ENCODE measurements around the gene PRDM15. TPM values are rescaled to one million over a fixed set of nuclear protein-coding genes. Genes with fewer than 3 reads are reported as not detected.

Gene PRDM15
- total RNA-seq, 3 donors from 2014 or later (not counting 1 experiment from before 2014, with no cell fraction given) = 11.4 to 13.5 (median 11.9) TPM

DNA sequence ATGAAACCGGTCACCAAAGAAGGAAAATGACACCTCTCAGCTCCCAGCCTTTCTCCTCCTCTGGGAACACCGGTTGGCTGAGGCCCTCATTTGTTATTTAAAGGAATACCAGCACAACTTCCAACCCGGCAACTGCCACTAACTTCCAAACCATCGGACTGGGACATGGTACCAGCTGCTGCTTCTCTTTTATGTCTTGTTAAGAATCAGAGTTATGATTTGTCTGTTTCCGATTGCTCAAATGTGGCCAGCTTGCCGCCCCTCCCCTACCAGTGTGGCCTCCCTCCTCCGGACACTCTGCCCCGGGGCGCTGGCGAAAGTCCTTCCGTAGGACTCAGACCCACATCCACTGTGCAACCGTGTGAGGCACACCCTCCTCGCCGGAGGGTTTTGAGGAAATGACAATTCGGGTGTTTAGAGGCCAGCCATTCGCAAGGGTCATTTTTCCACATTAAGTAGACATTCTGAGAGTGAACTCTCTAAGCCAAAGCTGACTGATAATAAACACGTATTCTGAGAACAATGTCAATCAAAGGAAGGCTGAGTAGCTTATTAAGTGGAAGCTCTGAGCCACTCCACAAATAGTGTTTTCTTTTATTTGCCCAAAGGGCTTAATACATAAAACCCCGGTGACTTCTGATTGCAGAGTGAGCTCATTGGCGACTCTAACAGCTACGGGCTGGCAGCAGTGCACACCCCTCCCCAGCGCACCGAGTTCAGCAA is 117.8 kb downstream of the PRDM15 start:
- intact Hi-C loops (cut with micrococcal nuclease) = no loop called here
- H3K27ac ChIP-seq (ENCODE audit: low read length) = no peak overlapping the region
- Mint-ChIP-seq H3K27me3 (ENCODE audit: low read depth in 2 of 2) (peaks cover 51 to 62% of the 10 kb centered on the region in 2 donors), H3K27ac (no peak overlapping the region), H3K36me3 (no peaks in the 10 kb centered on the region), H3K9me3 (no peaks in the 10 kb centered on the region), H3K4me3 (peak overlapping the region; percentile 6), H3K4me1 (peaks cover 7 to 20% of the 10 kb centered on the region in 2 donors)
- no peaks in the 10 kb centered on the region for H3K9me3 ChIP-seq (ENCODE audit: control insufficient read depth, insufficient read depth, low read length)
- peak in 2 of 3 donors; percentile 45 to 54 for ATAC-seq
- TF ChIP-seq, protein P1, sequence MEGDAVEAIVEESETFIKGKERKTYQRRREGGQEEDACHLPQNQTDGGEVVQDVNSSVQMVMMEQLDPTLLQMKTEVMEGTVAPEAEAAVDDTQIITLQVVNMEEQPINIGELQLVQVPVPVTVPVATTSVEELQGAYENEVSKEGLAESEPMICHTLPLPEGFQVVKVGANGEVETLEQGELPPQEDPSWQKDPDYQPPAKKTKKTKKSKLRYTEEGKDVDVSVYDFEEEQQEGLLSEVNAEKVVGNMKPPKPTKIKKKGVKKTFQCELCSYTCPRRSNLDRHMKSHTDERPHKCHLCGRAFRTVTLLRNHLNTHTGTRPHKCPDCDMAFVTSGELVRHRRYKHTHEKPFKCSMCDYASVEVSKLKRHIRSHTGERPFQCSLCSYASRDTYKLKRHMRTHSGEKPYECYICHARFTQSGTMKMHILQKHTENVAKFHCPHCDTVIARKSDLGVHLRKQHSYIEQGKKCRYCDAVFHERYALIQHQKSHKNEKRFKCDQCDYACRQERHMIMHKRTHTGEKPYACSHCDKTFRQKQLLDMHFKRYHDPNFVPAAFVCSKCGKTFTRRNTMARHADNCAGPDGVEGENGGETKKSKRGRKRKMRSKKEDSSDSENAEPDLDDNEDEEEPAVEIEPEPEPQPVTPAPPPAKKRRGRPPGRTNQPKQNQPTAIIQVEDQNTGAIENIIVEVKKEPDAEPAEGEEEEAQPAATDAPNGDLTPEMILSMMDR (IDR thresholded peaks at IDR 0.05) = no peak
- WGBS (ENCODE audit: insufficient coverage) = 4% methylated on average over 22 of the region's 22 CpGs
- H3K4me3 ChIP-seq (ENCODE audit: low read length) = no peak overlapping the region
- H3K27me3 ChIP-seq (ENCODE audit: control insufficient read depth, insufficient read depth, low read length) = peaks cover 27% of the 10 kb centered on the region
- DNase-seq = no peak
- peaks cover 13% of the 10 kb centered on the region for H3K4me1 ChIP-seq (ENCODE audit: control insufficient read depth, insufficient read depth, low read length)
- H3K36me3 ChIP-seq (ENCODE audit: control insufficient read depth, insufficient read depth, low read length) = no peaks in the 10 kb centered on the region

DNA sequence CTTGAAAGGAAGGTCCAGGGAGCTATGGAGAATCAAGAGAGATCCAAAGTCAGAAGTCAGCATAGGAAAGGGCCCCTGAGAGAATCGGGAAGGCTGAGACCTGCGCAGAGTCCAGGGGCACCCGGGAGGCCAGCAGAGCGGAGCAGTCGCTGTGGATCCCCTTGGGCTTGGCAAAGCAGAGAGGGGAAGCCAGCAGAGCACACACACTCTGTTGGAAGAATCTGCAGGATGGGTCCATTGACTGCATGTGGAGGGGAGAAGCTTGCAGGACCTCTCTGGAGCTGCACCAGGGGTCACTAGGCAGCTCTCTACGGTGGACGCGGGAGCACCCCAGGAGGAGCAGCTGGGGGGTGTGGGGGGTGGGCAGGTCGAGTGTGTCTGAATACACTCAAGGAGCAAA is 118.7 kb downstream of the PRDM15 start:
- Mint-ChIP-seq H3K27ac (no peak overlapping the region), H3K36me3 (no peaks in the 10 kb centered on the region), H3K4me3 (no peak overlapping the region), H3K4me1 (peaks cover 7 to 20% of the 10 kb centered on the region in 2 donors), H3K9me3 (no peaks in the 10 kb centered on the region), H3K27me3 (ENCODE audit: low read depth in 2 of 2) (peaks cover 45 to 57% of the 10 kb centered on the region in 2 donors)
- H3K4me3 ChIP-seq (ENCODE audit: low read length) = no peak overlapping the region
- intact Hi-C loops (cut with micrococcal nuclease) = no loop called here
- no peaks in the 10 kb centered on the region for H3K9me3 ChIP-seq (ENCODE audit: control insufficient read depth, insufficient read depth, low read length)
- H3K4me1 ChIP-seq (ENCODE audit: control insufficient read depth, insufficient read depth, low read length) = peaks cover 13% of the 10 kb centered on the region
- 78% methylated on average over 9 of the region's 9 CpGs for WGBS (ENCODE audit: insufficient coverage)
- DNase-seq = no peak
- no peaks in the 10 kb centered on the region for H3K36me3 ChIP-seq (ENCODE audit: control insufficient read depth, insufficient read depth, low read length)
- H3K27ac ChIP-seq (ENCODE audit: low read length) = no peak overlapping the region
- peaks cover 26% of the 10 kb centered on the region for H3K27me3 ChIP-seq (ENCODE audit: control insufficient read depth, insufficient read depth, low read length)
- ATAC-seq = no peak
- TF ChIP-seq, protein P1 (IDR thresholded peaks at IDR 0.05) = no peak

DNA sequence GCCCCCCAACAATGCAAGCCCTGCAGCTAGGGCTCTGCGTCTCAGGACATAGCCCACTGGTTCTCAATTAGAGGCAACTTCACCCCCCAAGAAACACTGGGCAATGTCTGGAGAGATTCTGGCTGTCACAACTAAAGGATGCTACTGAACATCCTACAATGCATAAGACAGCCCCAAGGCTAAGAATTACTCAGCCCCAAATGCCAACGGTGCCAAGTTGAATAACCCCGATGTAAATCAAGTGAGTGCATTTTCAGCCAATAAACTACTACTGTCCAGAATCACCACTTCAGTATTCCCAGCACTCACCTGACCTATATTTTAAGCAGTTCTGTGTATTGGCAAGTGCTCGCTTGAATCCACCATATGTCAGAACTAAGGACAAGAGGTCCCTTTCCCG is 119.2 kb downstream of the PRDM15 start:
- intact Hi-C loops (cut with micrococcal nuclease) = no loop called here
- Histone ChIP-seq H3K27ac (ENCODE audit: low read length) (no peak overlapping the region), H3K4me3 (ENCODE audit: low read length) (no peak overlapping the region), H3K9me3 (ENCODE audit: control insufficient read depth, insufficient read depth, low read length) (no peaks in the 10 kb centered on the region), H3K4me1 (ENCODE audit: control insufficient read depth, insufficient read depth, low read length) (peaks cover 13% of the 10 kb centered on the region), H3K27me3 (ENCODE audit: control insufficient read depth, insufficient read depth, low read length) (peaks cover 21% of the 10 kb centered on the region), H3K36me3 (ENCODE audit: control insufficient read depth, insufficient read depth, low read length) (no peaks in the 10 kb centered on the region)
- WGBS (ENCODE audit: insufficient coverage) = 86% methylated on average over 5 of the region's 5 CpGs
- no peak overlapping the region for H3K4me3 Mint-ChIP-seq
- no peaks in the 10 kb centered on the region for H3K9me3 Mint-ChIP-seq
- H3K27me3 Mint-ChIP-seq (ENCODE audit: low read depth in 2 of 2) = peaks cover 41 to 52% of the 10 kb centered on the region in 2 donors
- H3K4me1 Mint-ChIP-seq = peaks cover 7 to 20% of the 10 kb centered on the region in 2 donors
- TF ChIP-seq, protein P1 (IDR thresholded peaks at IDR 0.05) = no peak
- no peak overlapping the region for H3K27ac Mint-ChIP-seq
- DNase-seq = no peak
- no peaks in the 10 kb centered on the region for H3K36me3 Mint-ChIP-seq
- no peak for ATAC-seq
